K562 (cell line): ENCODE data around the gene HEY2. TPM values are rescaled to one million over a fixed set of nuclear protein-coding genes. Genes with fewer than 3 reads are reported as not detected.
A peak's percentile ranks its signal among the peaks of the same experiment; 100 is the strongest.

Experiments
- ATF1 ChIP-seq, 2 experiments: fragments of 450-650 bp in 1 of 2; IDR thresholded peaks; 2 replicates each; pipeline ENCODE4 v1.6.1; 2016; ENCODE audit warnings: missing compliant biosample characterization in 1 of 2, missing genetic modification characterization in 1 of 2
- ATF7 ChIP-seq: fragments of 450-650 bp; IDR thresholded peaks from 2 replicates; pipeline ENCODE4 v1.7.1; 2014; ENCODE audit warnings: mild to moderate bottlenecking, moderate library complexity
- BRD9 ChIP-seq: fragments of 450-650 bp; IDR thresholded peaks from 2 replicates; pipeline ENCODE4 v1.6.1; 2018; ENCODE audit warnings: low read depth; ENCODE audit not compliant: partially characterized antibody
- CBX1 ChIP-seq: sonication (generic); IDR thresholded peaks from 2 replicates; pipeline ENCODE4 v1.6.1; 2016; ENCODE audit warnings: antibody characterized with exemption, low read depth, mild to moderate bottlenecking
- ELK1 ChIP-seq: sonication (generic); formaldehyde crosslinking; IDR thresholded peaks from 2 replicates; pipeline ENCODE4 v1.8.1; 2022; ENCODE audit warnings: missing genetic modification reagents
- FOXA3 ChIP-seq, 2 experiments: fragments of 450-650 bp in 1 of 2; sonication (generic) in 1 of 2; formaldehyde crosslinking; IDR thresholded peaks in 1 of 2; conservative IDR thresholded peaks in 1 of 2; 2 replicates each; pipeline versions ENCODE4 v1.4.0 to v1.8.0; 2020 to 2022; ENCODE audit warnings: mild to moderate bottlenecking in 2 of 2, missing genetic modification reagents in 1 of 2
- HDAC1 ChIP-seq, 2 experiments: fragments of 450-650 bp; IDR thresholded peaks; 2 replicates each; pipeline ENCODE4 v1.6.1; 2016 to 2017; ENCODE audit warnings: inconsistent platforms in 1 of 2, mild to moderate bottlenecking in 1 of 2, moderate library complexity in 1 of 2
- JUND ChIP-seq, 2 experiments: IDR thresholded peaks; 2 replicates in 1 of 2; 3 replicates in 1 of 2; pipeline ENCODE4 v1.6.1; 2011; ENCODE audit warnings: borderline replicate concordance in 2 of 2, low read depth in 2 of 2, low read length in 2 of 2, improper control_type of control experiment in 1 of 2, missing biosample characterization in 1 of 2, missing genetic modification characterization in 1 of 2, missing genetic modification reagents in 1 of 2
- MED1 ChIP-seq: sonication (generic); formaldehyde crosslinking; IDR thresholded peaks from 2 replicates; pipeline ENCODE4 v1.8.1; 2023; ENCODE audit warnings: missing genetic modification reagents, borderline replicate concordance
- NFIX ChIP-seq: fragments of 250-450 bp; sonication (Bioruptor Pico); IDR thresholded peaks from 2 replicates; pipeline ENCODE4 v1.4.0; 2020; ENCODE audit warnings: low read depth, mild to moderate bottlenecking, moderate library complexity
- RBBP5 ChIP-seq: fragments of 200-600 bp; sonication (generic); IDR thresholded peaks from 2 replicates; pipeline ENCODE4 v1.6.1; 2012; ENCODE audit warnings: borderline replicate concordance, mild to moderate bottlenecking, low read length, control low read depth, inconsistent platforms; ENCODE audit not compliant: insufficient read depth, poor library complexity, severe bottlenecking
- RFX1 ChIP-seq: fragments of 450-650 bp; IDR thresholded peaks from 2 replicates; pipeline ENCODE4 v1.6.1; 2016; ENCODE audit warnings: mild to moderate bottlenecking, moderate library complexity
- STAT5A ChIP-seq: IDR thresholded peaks from 2 replicates; pipeline ENCODE4 v1.6.1; 2012; ENCODE audit warnings: low read length, inconsistent platforms, borderline replicate concordance
- TAL1 ChIP-seq: fragments of 450-650 bp; IDR thresholded peaks from 2 replicates; pipeline ENCODE4 v1.6.1; 2016; ENCODE audit warnings: mild to moderate bottlenecking
- TEAD4 ChIP-seq, 2 experiments: sonication (generic) in 1 of 2; formaldehyde crosslinking in 1 of 2; IDR thresholded peaks; 2 replicates each; pipeline versions ENCODE4 v1.6.1 to v1.8.0; 2012 to 2022; ENCODE audit warnings: borderline replicate concordance in 1 of 2, inconsistent platforms in 1 of 2, low read length in 1 of 2, mild to moderate bottlenecking in 1 of 2, missing genetic modification reagents in 1 of 2
- ZBTB26 ChIP-seq: fragments of 450-650 bp; formaldehyde crosslinking; IDR thresholded peaks from 2 replicates; pipeline ENCODE4 v1.4.0; 2022; ENCODE audit warnings: missing genetic modification characterization
- ZFPM2 ChIP-seq: fragments of 250-450 bp; sonication (Bioruptor Pico); IDR thresholded peaks from 2 replicates; pipeline ENCODE4 v1.5.1; 2022; ENCODE audit warnings: mild to moderate bottlenecking
- ZNF609 ChIP-seq: sonication (generic); formaldehyde crosslinking; IDR thresholded peaks from 2 replicates; pipeline ENCODE4 v1.8.1; 2023; ENCODE audit warnings: missing genetic modification reagents, mild to moderate bottlenecking, borderline replicate concordance
- ZNF830 ChIP-seq: fragments of 250-450 bp; sonication (Bioruptor Pico); IDR thresholded peaks from 2 replicates; pipeline ENCODE4 v1.5.0; 2021; ENCODE audit warnings: mild to moderate bottlenecking
- polyA plus RNA-seq, 8 experiments: library from polyadenylated mRNA; depleted of rRNA in 4 of 8; stranded (reverse) in 5 of 8; unstranded in 3 of 8; fragments of >200 nt; fragmentation: Nextera tagmentation in 2 of 8; fragmentation: Illumina TruSeq in 1 of 8; extraction: Ambion mirVana in 2 of 8; extraction: Trizol in 1 of 8; gene quantifications; 2 replicates each; pipeline versions ENCODE4 v1.2.1 to v1.2.3, GENCODE V29; 2011 to 2014; ENCODE audit warnings: inconsistent platforms in 1 of 8, missing spikeins in 1 of 8
- total RNA-seq, 7 experiments: library from RNA; depleted of rRNA in 6 of 7; stranded (reverse); fragments of >200 nt in 6 of 7; fragmentation: Illumina TruSeq in 2 of 7; extraction: Trizol in 2 of 7; gene quantifications; 2 replicates each; pipeline versions ENCODE4 v1.2.1 to v1.2.3, GENCODE V29; 2011 to 2021; ENCODE audit warnings: low replicate concordance in 1 of 7

Gene HEY2
- total and polyA plus RNA-seq, 9 of the 15 experiments (the other 6 are each of a cell fraction or from before 2014, with no cell fraction given) = 0.03 to 0.07 (median 0.06) TPM; not detected in 5

- TF ChIP-seq NFIX (CRISPR knock-in tag) = no peak
- no peak for TF ChIP-seq RBBP5
- TF ChIP-seq FOXA3 (CRISPR knock-in tag; conservative IDR thresholded peaks at IDR 0.05 in 1 of 2, IDR thresholded peaks at IDR 0.05 in 1 of 2) = peak; percentile 78 to 96
- no peak for TF ChIP-seq ELK1 (CRISPR knock-in tag)
- TF ChIP-seq BRD9 = peak; percentile 75
- no peak for TF ChIP-seq ZNF609 (CRISPR knock-in tag)
- TF ChIP-seq ATF1 (CRISPR knock-in tag; IDR thresholded peaks at IDR 0.05) = no peak
- peak; percentile 60 for TF ChIP-seq ATF1 (tag; IDR thresholded peaks at IDR 0.05)
- no peak for TF ChIP-seq ZFPM2 (CRISPR knock-in tag)
- TF ChIP-seq MED1 (CRISPR knock-in tag) = no peak
- TF ChIP-seq CBX1 = no peak; the same call in 1 of the 2 replicates
- peak; percentile 75 for TF ChIP-seq STAT5A
- TF ChIP-seq ATF7 = peak; percentile 42; the same call in 1 of the 2 replicates
- TF ChIP-seq RFX1 = no peak
- peak; percentile 73; the same call in 1 of the 2 replicates for TF ChIP-seq TAL1
- TF ChIP-seq TEAD4 (IDR thresholded peaks at IDR 0.05; ENCODE audit: low read length) = peak; percentile 81
- no peak for TF ChIP-seq TEAD4 (CRISPR knock-in tag; IDR thresholded peaks at IDR 0.05; ENCODE audit: borderline replicate concordance)
- peak in 1 of 2 experiments; percentile 59; a peak in 1 of 4 replicates for TF ChIP-seq HDAC1 (IDR thresholded peaks at IDR 0.05)
- no peak for TF ChIP-seq ZBTB26
- TF ChIP-seq ZNF830 = no peak
- peak; percentile 60; the same call in 1 of the 2 replicates for TF ChIP-seq JUND (IDR thresholded peaks at IDR 0.05; ENCODE audit: borderline replicate concordance, low read depth, low read length)
- peak; percentile 16; the same call in 1 of the 3 replicates for TF ChIP-seq JUND (tag; IDR thresholded peaks at IDR 0.05; ENCODE audit: borderline replicate concordance, low read depth, low read length)
Observed at GRCh38 chr6:125789576-125790357, 40.3 kb downstream of the HEY2 start (continued).
